GM23338 (cell line): ENCODE results near the gene ARL4A. TPM values are rescaled to one million over a fixed set of nuclear protein-coding genes. Genes with fewer than 3 reads are reported as not detected.

ENCODE experiments used
- ATAC-seq: fragments of 200-7000 bp; cut with Tn5 transposase; 3 replicates; pipeline ENCODE4 v1.9.1; 2020
- DNase-seq: peaks from one replicate; pipeline ENCODE4 v3.0.0-alpha.2; 2015; ENCODE audit warnings: low spot score
- H2AFZ ChIP-seq: fragments of 200-600 bp; sonication (generic); 2 replicates; pipeline ENCODE4 v1.8.0; 2016; ENCODE audit warnings: antibody characterized with exemption, mild to moderate bottlenecking, moderate library complexity
- H3F3A ChIP-seq: fragments of 200-600 bp; sonication (generic); replicated peaks from 2 replicates; pipeline ENCODE4 v1.8.0; 2017; ENCODE audit warnings: antibody characterized with exemption, mixed run types, low read depth
- H3K27ac ChIP-seq: fragments of 200-600 bp; sonication (generic); 2 replicates; pipeline ENCODE4 v1.6.1; 2016; ENCODE audit warnings: low read depth
- H3K27me3 ChIP-seq: fragments of 200-600 bp; sonication (generic); 2 replicates; pipeline ENCODE4 v1.8.0; 2016; ENCODE audit warnings: mild to moderate bottlenecking, mixed run types, moderate library complexity; ENCODE audit not compliant: insufficient read depth
- H3K36me3 ChIP-seq: fragments of 200-600 bp; sonication (generic); 2 replicates; pipeline ENCODE4 v1.8.0; 2016; ENCODE audit warnings: mild to moderate bottlenecking; ENCODE audit not compliant: insufficient read depth
- H3K4me1 ChIP-seq: fragments of 200-600 bp; sonication (generic); 2 replicates; pipeline ENCODE4 v1.8.0; 2016; ENCODE audit warnings: mild to moderate bottlenecking, moderate library complexity; ENCODE audit not compliant: insufficient read depth
- H3K4me2 ChIP-seq: fragments of 200-600 bp; sonication (generic); 2 replicates; pipeline ENCODE4 v1.7.1; 2017; ENCODE audit warnings: mixed run types
- H3K4me3 ChIP-seq: fragments of 200-600 bp; sonication (generic); 2 replicates; pipeline ENCODE4 v1.6.1; 2016; ENCODE audit warnings: mixed run types
- H3K79me2 ChIP-seq: fragments of 200-600 bp; sonication (generic); replicated peaks from 2 replicates; pipeline ENCODE4 v1.8.0; 2017; ENCODE audit warnings: mild to moderate bottlenecking; ENCODE audit not compliant: insufficient read depth
- H3K9me2 ChIP-seq: fragments of 200-600 bp; sonication (generic); 2 replicates; pipeline ENCODE4 v1.8.0; 2017; ENCODE audit not compliant: insufficient read depth
- H4K20me1 ChIP-seq: fragments of 200-600 bp; sonication (generic); replicated peaks from 2 replicates; pipeline ENCODE4 v1.8.0; 2017; ENCODE audit warnings: mild to moderate bottlenecking; ENCODE audit not compliant: insufficient read depth
- H3K27ac Mint-ChIP-seq: 2 replicates; pipeline ENCODE4 v1.8.0; 2020; ENCODE audit warnings: inconsistent platforms, mild to moderate bottlenecking, moderate library complexity, mixed read lengths
- H3K27me3 Mint-ChIP-seq: 3 replicates; pipeline ENCODE4 v1.8.0; 2022; ENCODE audit warnings: low read depth, mild to moderate bottlenecking, moderate library complexity, mixed read lengths, inconsistent platforms; ENCODE audit not compliant: insufficient read depth, poor library complexity
- H3K36me3 Mint-ChIP-seq: 3 replicates; pipeline ENCODE4 v1.8.0; 2021; ENCODE audit warnings: low read depth, mild to moderate bottlenecking, inconsistent platforms, moderate library complexity, mixed read lengths
- H3K4me1 Mint-ChIP-seq: 3 replicates; pipeline ENCODE4 v1.8.0; 2020; ENCODE audit warnings: mild to moderate bottlenecking, inconsistent platforms, mixed read lengths
- H3K4me3 Mint-ChIP-seq: 3 replicates; pipeline ENCODE4 v1.8.0; 2021; ENCODE audit warnings: moderate library complexity, mild to moderate bottlenecking, inconsistent platforms, mixed read lengths
- H3K9me3 Mint-ChIP-seq: 3 replicates; pipeline ENCODE4 v1.8.0; 2020; ENCODE audit warnings: moderate library complexity, mild to moderate bottlenecking, inconsistent platforms, mixed read lengths
- CREB1 ChIP-seq: fragments of 250-450 bp; sonication (Bioruptor Pico); IDR thresholded peaks from 2 replicates; pipeline ENCODE4 v1.5.0; 2020; ENCODE audit warnings: low read depth, mild to moderate bottlenecking, moderate library complexity
- CTCF ChIP-seq, 2 experiments: fragments of 200-600 bp in 1 of 2; sonication (generic) in 1 of 2; conservative IDR thresholded peaks; 2 replicates each; pipeline versions ENCODE4 v1.5.1 to v1.6.1; 2016 to 2017; ENCODE audit warnings: antibody characterized with exemption in 2 of 2, low read depth in 2 of 2, mild to moderate bottlenecking in 2 of 2, moderate library complexity in 1 of 2
- ETS1 ChIP-seq: IDR thresholded peaks from 2 replicates; pipeline ENCODE4 v1.6.1; 2016; ENCODE audit warnings: antibody characterized with exemption
- EZH2 ChIP-seq: fragments of 200-600 bp; sonication (generic); IDR thresholded peaks from one replicate; pipeline ENCODE4 v1.8.0; 2017; ENCODE audit warnings: antibody characterized with exemption, mild to moderate bottlenecking, low read depth; ENCODE audit not compliant: unreplicated experiment
- EZH2phosphoT487 ChIP-seq: fragments of 200-600 bp; sonication (generic); IDR thresholded peaks from one replicate; pipeline ENCODE4 v1.8.1; 2018; ENCODE audit warnings: antibody characterized with exemption; ENCODE audit not compliant: unreplicated experiment
- JUNB ChIP-seq: IDR thresholded peaks from one replicate; pipeline ENCODE4 v1.6.1; 2016; ENCODE audit warnings: antibody characterized with exemption; ENCODE audit not compliant: unreplicated experiment
- NANOG ChIP-seq: IDR thresholded peaks from 2 replicates; pipeline ENCODE4 v1.6.1; 2016; ENCODE audit warnings: antibody characterized with exemption, borderline replicate concordance
- POLR2AphosphoS5 ChIP-seq: IDR thresholded peaks from 2 replicates; pipeline ENCODE4 v1.6.1; 2016; ENCODE audit warnings: antibody characterized with exemption, low read depth
- REST ChIP-seq: IDR thresholded peaks from one replicate; pipeline ENCODE4 v1.6.1; 2018; ENCODE audit warnings: antibody characterized with exemption; ENCODE audit not compliant: unreplicated experiment
- STAT1 ChIP-seq: IDR thresholded peaks from one replicate; pipeline ENCODE4 v1.6.1; 2016; ENCODE audit warnings: antibody characterized with exemption; ENCODE audit not compliant: unreplicated experiment
- ZNF114 ChIP-seq: fragments of 250-450 bp; sonication (Bioruptor Pico); IDR thresholded peaks from 2 replicates; pipeline ENCODE4 v1.5.0; 2020; ENCODE audit warnings: mild to moderate bottlenecking, moderate library complexity
- ZNF331 ChIP-seq: fragments of 250-450 bp; sonication (Bioruptor Pico); IDR thresholded peaks from 2 replicates; pipeline ENCODE4 v1.5.0; 2020; ENCODE audit warnings: low read depth, mild to moderate bottlenecking, moderate library complexity
- ZNF462 ChIP-seq: fragments of 250-450 bp; sonication (Bioruptor Pico); IDR thresholded peaks from 2 replicates; pipeline ENCODE4 v1.5.0; 2020; ENCODE audit warnings: mild to moderate bottlenecking, moderate library complexity
- polyA plus RNA-seq: library from polyadenylated mRNA; unstranded; fragments of >200 nt; fragmentation: Nextera tagmentation; extraction: Ambion mirVana; gene quantifications from 2 replicates; pipeline ENCODE4 v1.2.1, GENCODE V29; 2016
- total RNA-seq: library from RNA; depleted of rRNA; stranded (reverse); fragments of >200 nt; shearing (Covaris generic); gene quantifications from 2 replicates; pipeline ENCODE4 v1.2.3, GENCODE V29; 2014

ARL4A gene
- total and polyA plus RNA-seq, 2 experiments from 2014 or later: 48.9 to 82.5 TPM

- H4K20me1 ChIP-seq: no peaks in the 10 kb centered on the region
- H3K4me3 ChIP-seq: no peak overlapping the region
- H3K9me2 ChIP-seq: no peaks in the 10 kb centered on the region
- H3K4me2 ChIP-seq: no peak overlapping the region
- no peaks in the 10 kb centered on the region for H3K36me3 Mint-ChIP-seq
- H3K27ac Mint-ChIP-seq: no peak overlapping the region
- H3F3A ChIP-seq: no peaks in the 10 kb centered on the region
- H3K4me1 Mint-ChIP-seq: peaks cover 18% of the 10 kb centered on the region
- H3K27ac ChIP-seq: no peak overlapping the region
- TF ChIP-seq EZH2phosphoT487 (no peak), ZNF331 (CRISPR knock-in tag) (no peak), REST (no peak), ZNF462 (CRISPR knock-in tag) (no peak), POLR2AphosphoS5 (no peak), ETS1 (no peak), EZH2 (no peak), ZNF114 (no peak), CREB1 (CRISPR knock-in tag) (no peak), NANOG (no peak), JUNB (no peak), CTCF (conservative IDR thresholded peaks at IDR 0.05; ENCODE audit: low read depth in 2 of 2) (no peak), STAT1 (no peak)
- H3K36me3 ChIP-seq: no peaks in the 10 kb centered on the region
- H3K27me3 Mint-ChIP-seq: no peaks in the 10 kb centered on the region
- peaks cover 20% of the 10 kb centered on the region for H3K4me1 ChIP-seq
- H3K4me3 Mint-ChIP-seq: no peak overlapping the region
- no peak overlapping the region for H2AFZ ChIP-seq
- no peaks in the 10 kb centered on the region for H3K9me3 Mint-ChIP-seq
- no peaks in the 10 kb centered on the region for H3K79me2 ChIP-seq
- ATAC-seq: no peak
- DNase-seq: no peak
- no peaks in the 10 kb centered on the region for H3K27me3 ChIP-seq
Measured at GRCh38 chr7:12650080-12650479, 37.4 kb upstream of the ARL4A start.
